Skeletal muscle tissue (tissue), 4 donors: ENCODE results near the gene RBFOX1. TPM values are rescaled to one million over a fixed set of nuclear protein-coding genes. Genes with fewer than 3 reads are reported as not detected.
A peak's percentile ranks its signal among the peaks of the same experiment; 100 is the strongest.

Experiments
- H3K27ac ChIP-seq: one replicate; pipeline ENCODE4 v1.7.0; 2013; ENCODE audit warnings: mild to moderate bottlenecking, low read depth, low read length, inconsistent platforms
- H3K27me3 ChIP-seq, 3 donors: one replicate each; pipeline ENCODE4 v1.7.0; 2013; ENCODE audit warnings: low read length in 3 of 3; ENCODE audit not compliant: control insufficient read depth in 3 of 3, insufficient read depth in 3 of 3
- H3K36me3 ChIP-seq, 3 donors: one replicate each; pipeline ENCODE4 v1.7.0; 2013; ENCODE audit warnings: low read length in 3 of 3; ENCODE audit not compliant: control insufficient read depth in 3 of 3, insufficient read depth in 3 of 3
- H3K4me1 ChIP-seq, 3 donors: one replicate each; pipeline ENCODE4 v1.7.0; 2013; ENCODE audit warnings: low read length in 3 of 3, mild to moderate bottlenecking in 3 of 3; ENCODE audit not compliant: control insufficient read depth in 3 of 3, insufficient read depth in 3 of 3
- H3K4me3 ChIP-seq, 3 donors: one replicate each; pipeline ENCODE4 v1.7.0; 2013; ENCODE audit warnings: low read length in 3 of 3
- H3K9ac ChIP-seq, 3 donors: one replicate each; pipeline ENCODE4 v1.7.0; 2013; ENCODE audit warnings: low read length in 3 of 3, mild to moderate bottlenecking in 3 of 3, moderate library complexity in 2 of 3, low read depth in 1 of 3
- H3K9me3 ChIP-seq, 3 donors: one replicate each; pipeline ENCODE4 v1.7.0; 2013; ENCODE audit warnings: low read length in 3 of 3; ENCODE audit not compliant: control insufficient read depth in 3 of 3
- total RNA-seq: library from RNA; depleted of rRNA; stranded (reverse); fragments of >200 nt; gene quantifications from one replicate; pipeline ENCODE4 v1.2.3, GENCODE V29; 2014
- donor health status: Osteomylitis.

The RBFOX1 gene
- total RNA-seq, 1 donor from 2014 or later = 26.1 TPM

DNA sequence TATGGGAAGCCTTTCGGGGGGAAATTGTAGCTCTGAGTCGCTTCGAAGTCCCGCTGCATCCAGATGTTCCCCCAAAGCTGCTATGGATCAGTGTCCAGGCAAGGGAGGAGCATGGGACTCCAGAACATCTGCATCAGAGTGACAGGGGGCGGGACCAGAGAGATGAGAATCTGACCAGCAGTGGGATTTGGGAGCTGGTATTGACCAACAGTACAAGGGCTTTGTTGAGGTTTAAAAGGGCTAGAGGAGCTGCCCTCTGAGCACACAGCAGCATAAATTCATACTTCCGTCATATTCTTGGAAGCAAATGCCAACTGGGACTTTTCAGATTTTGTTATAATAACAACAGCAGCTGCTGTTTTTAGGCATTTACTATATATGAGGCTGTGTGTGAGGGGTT is 10.6 kb downstream of the RBFOX1 start:
- Histone ChIP-seq H3K4me1 (peaks cover 42 to 75% (median 51%) of the 10 kb centered on the region in 3 donors), H3K9ac (peak overlapping the region in 1 of 3 donors; percentile 26), H3K4me3 (no peak overlapping the region), H3K27me3 (no peaks in the 10 kb centered on the region), H3K9me3 (no peaks in the 10 kb centered on the region), H3K27ac (no peak overlapping the region), H3K36me3 (no peaks in the 10 kb centered on the region)

DNA sequence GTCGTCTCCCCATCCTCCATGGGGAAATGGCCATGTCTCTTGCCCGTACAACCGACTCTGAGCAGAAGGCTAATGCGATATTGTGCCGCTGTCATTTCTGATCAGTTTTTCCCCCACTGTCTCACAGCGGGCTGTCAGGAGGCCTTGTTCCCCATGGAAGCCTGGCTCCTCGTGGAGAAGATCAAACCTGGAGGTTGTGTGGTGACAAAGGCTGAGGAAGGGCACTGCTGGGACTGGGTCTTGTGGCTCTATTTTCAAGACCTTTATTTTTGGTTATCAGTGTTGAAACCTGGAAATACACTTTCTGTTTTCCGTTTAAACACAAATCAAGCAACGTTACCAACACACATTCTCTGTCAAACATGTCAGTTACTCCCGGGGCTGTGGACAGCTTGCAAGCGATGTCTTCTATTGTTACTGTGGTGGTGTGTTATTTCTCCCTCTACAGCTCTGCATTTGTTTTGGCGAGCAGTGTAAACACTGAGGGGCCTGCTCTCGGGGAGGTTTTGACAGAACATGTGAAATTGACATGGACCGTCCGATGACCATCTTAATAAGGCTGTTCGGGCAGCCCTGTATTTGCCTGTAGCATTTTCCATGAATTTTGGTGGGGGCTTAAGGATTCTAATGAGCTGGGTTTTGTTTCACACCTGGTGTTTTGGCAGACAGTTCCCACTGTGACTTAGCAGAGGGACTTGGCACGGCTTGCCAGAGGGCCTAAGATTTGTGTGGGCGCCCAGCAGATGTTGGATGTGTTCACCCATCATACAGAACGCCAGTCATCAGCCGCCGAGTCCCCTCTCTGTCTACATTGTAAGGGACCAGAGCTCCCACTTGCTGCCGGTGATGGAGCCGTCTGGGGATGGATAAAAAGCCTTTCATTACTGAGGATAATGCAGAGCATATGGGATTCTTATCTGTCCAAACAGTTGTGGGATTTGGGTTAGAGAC is 12.5 kb downstream of the RBFOX1 start:
- Histone ChIP-seq H3K9me3 (no peaks in the 10 kb centered on the region), H3K9ac (peak overlapping the region in 1 of 3 donors; percentile 27), H3K27ac (no peak overlapping the region), H3K36me3 (no peaks in the 10 kb centered on the region), H3K4me1 (peaks cover 38 to 68% (median 54%) of the 10 kb centered on the region in 3 donors), H3K4me3 (no peak overlapping the region), H3K27me3 (no peaks in the 10 kb centered on the region)

DNA sequence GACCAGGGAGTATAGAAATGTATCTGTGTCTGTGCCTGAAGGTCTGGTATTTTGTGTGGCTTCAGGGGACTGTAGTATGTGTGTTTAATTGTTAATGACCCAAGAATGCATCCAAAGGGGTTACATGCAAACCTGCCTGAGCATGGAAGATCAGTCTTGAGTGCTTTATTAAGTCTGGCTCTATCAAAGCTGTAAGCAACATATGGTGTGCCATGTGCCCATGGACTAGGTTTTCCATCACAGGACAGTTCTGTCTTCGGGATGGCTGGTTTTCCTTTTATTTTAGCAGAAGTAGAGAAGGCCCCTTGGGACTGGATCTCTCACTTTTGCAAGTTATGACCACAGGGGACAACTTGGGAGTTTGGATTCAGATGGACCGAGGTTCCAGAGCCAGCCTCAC is 18.2 kb downstream of the RBFOX1 start:
- Histone ChIP-seq H3K9me3 (no peaks in the 10 kb centered on the region), H3K27ac (peak overlapping the region; percentile 50), H3K36me3 (peaks cover 0 to 3% (median 0%) of the 10 kb centered on the region in 3 donors), H3K27me3 (no peaks in the 10 kb centered on the region), H3K9ac (no peak overlapping the region), H3K4me3 (no peak overlapping the region), H3K4me1 (peaks cover 29 to 59% (median 47%) of the 10 kb centered on the region in 3 donors)

DNA sequence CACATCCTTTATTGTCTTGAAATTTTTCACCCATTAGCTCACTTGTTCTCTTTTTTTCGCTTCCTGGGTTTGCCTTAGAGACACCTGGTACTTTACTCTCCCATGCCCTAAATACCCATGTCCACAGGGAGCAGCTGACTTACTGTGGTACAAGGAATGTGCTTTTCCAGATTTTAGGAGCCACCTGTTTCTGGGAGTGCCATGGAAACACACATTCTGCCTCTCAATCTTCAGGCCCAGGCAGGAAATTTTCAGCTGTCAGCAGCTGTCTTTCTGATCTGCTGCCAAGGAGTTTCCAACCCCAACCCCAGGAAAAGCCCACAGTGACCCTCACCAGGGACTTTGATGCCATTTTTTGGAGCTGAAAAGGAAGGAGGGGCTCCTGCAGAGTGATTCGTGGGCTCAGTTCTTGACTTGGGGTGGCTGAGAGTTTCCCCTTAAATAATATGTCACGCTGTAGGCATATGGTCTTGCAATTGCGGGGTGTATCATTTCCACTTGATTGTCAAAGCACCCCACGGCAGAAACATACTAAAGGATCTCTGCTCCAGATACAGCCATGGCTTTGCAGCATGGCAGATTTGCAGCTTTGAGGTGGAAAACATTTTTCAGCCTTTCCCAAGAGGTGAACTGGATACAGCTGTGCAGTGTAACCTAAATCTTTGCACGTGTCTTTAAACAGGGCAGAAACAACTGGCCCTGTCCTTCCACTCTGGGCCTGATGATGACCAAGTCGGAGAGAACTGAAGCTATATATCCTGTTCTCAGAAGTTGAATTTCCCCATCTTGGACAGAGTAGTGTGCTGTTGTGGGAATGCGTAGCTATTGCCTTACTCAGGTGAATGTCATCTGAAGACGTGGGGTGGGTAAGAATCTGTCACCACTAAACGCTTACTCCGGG is 19.2 kb downstream of the RBFOX1 start:
- peak overlapping the region; percentile 50 for H3K27ac ChIP-seq

DNA sequence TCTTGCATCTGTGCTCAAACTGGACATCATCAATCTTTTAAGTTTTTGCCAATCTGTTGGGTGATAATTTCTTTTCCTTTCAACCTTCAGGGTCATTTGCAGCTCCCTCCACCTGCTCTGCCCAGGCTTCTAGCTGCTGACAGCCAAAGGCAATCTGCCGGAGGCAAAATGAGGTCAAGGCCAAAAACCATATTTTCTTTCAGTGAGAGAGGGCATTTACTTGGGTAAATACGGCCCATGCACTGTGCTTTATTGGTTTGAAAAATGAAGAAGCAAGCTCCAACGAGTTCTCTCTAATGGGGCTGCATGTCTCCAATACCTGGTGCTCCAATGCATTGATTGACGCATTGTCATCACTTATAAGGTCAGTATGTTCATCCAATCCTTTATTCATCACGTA is 23.1 kb downstream of the RBFOX1 start:
- Histone ChIP-seq H3K27ac (no peak overlapping the region), H3K27me3 (no peaks in the 10 kb centered on the region), H3K4me3 (no peak overlapping the region), H3K4me1 (peaks cover 21 to 47% (median 44%) of the 10 kb centered on the region in 3 donors), H3K9ac (no peak overlapping the region), H3K36me3 (peaks cover 0 to 3% (median 0%) of the 10 kb centered on the region in 3 donors), H3K9me3 (no peaks in the 10 kb centered on the region)

More for the DNA sequence above, 19.2 kb downstream of the RBFOX1 start:
- Histone ChIP-seq H3K36me3 (peaks cover 0 to 3% (median 0%) of the 10 kb centered on the region in 3 donors), H3K4me3 (no peak overlapping the region), H3K4me1 (peaks cover 29 to 66% (median 56%) of the 10 kb centered on the region in 3 donors), H3K27me3 (no peaks in the 10 kb centered on the region), H3K9ac (no peak overlapping the region), H3K9me3 (no peaks in the 10 kb centered on the region)

DNA sequence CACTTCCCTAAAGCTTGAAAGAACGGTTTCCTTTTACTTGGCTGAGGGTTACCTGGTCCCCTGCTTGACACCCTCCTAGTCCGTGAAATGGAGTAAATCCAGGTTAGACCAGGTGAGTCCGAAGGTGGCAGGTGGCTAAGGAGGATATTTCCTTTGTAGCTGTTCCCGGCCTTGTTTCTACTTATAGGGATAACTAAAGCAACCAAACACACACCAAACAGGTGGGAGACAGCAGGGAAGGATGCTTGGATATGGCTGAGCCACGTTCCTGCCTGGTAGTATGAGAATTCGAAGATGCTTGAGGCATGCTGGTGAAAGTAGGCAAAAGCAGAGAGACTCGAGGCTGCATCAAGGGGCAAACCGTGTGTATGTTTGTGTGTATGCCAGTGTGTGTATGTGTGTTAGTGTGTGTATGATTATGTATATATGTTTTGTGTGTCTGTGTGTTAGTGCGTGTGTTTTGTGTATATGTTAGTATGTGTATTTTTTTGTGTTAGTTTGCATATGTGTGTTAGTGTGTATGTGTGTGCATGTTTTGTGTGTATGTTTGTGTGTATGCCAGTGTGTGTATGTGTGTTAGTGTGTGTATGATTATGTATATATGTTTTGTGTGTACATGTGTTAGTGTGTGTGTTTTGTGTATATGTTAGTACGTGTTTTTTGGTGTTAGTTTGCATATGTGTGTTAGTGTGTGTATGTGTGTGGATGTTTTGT is 28.9 kb downstream of the RBFOX1 start:
- Histone ChIP-seq H3K4me1 (peaks cover 37 to 54% (median 48%) of the 10 kb centered on the region in 3 donors), H3K9me3 (no peaks in the 10 kb centered on the region), H3K9ac (no peak overlapping the region), H3K4me3 (no peak overlapping the region), H3K27ac (no peak overlapping the region), H3K36me3 (no peaks in the 10 kb centered on the region), H3K27me3 (no peaks in the 10 kb centered on the region)

DNA sequence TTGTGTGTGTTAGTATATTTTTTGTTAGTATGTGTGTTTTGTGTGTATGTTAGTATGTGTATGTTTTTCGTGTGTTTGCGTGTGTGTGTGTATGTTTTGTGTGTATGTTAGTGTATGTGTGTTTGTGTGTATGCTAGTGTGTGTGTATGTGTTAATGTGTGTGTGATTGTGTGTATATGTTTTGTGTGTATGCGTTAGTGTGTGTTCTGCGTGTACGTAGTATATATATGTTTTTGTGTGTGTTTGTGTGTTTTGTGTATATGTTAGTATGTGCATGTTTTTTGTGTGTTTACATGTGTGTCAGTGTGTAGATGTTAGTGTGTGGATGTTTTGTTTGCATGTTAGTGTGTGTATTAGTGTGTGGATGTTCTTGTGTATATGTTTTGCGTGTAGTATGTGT is 29.6 kb downstream of the RBFOX1 start:
- no peaks in the 10 kb centered on the region for H3K36me3 ChIP-seq
- H3K4me3 ChIP-seq = no peak overlapping the region
- H3K9ac ChIP-seq = no peak overlapping the region
- H3K27ac ChIP-seq = no peak overlapping the region
- H3K4me1 ChIP-seq = peaks cover 40 to 55% (median 52%) of the 10 kb centered on the region in 3 donors
- no peaks in the 10 kb centered on the region for H3K27me3 ChIP-seq
- H3K9me3 ChIP-seq = no peaks in the 10 kb centered on the region

DNA sequence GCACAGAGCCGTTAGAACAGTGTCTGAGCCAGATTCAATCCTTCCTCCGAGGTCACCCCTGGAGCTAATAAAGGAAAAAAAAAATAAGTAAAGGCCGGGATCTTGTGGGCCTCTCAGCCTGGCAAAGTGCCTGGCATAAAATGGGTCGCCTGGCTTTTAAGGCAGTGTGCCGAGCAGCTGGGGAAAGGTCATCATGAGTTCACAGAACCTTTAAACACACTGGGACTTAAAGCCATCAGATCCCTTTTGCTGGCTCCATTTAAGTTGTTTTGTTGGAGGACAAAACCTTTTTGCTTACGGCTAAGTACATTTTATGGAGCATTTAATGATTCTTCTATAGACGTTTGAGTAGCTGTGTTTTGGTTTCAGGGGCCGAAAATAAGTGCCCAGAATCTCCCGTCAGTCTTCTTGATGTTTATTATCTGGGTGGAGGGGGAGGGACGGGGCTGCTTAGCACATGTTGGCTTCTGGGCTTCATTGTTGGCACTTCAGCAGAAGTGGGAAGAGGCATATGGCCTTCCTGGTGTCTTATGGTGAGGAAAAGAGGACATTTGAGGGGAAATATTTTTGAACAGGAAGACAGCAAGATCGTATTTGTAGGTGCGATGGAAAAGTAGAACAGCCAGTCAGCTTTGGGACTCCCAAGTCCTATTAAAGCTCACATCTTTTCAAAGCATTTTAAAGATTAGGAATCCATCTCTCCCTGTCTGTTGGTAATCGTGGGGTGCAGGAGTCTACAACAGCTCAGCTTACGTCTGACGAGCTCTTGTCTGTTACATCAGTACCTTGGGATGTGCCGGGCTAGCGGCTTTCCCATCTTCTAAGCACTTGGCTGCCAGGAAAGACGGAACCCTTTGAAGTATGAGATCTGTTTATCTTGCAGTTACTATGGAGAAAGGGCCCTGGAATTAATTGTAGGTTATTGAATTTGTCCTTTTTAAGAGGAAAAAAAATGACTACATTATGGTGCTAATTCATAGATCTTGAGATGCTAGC is 31.1 kb downstream of the RBFOX1 start:
- H3K9ac ChIP-seq = peak overlapping the region; percentile 40 to 54 (median 42)
- H3K27me3 ChIP-seq = no peaks in the 10 kb centered on the region
- peaks cover 40 to 57% (median 52%) of the 10 kb centered on the region in 3 donors for H3K4me1 ChIP-seq
- peak overlapping the region in 1 of 3 donors; percentile 23 for H3K4me3 ChIP-seq
- no peaks in the 10 kb centered on the region for H3K36me3 ChIP-seq
- no peaks in the 10 kb centered on the region for H3K9me3 ChIP-seq
- peak overlapping the region; percentile 71 for H3K27ac ChIP-seq
